ENCODE measurements around the gene TAS2R41.

DNA sequence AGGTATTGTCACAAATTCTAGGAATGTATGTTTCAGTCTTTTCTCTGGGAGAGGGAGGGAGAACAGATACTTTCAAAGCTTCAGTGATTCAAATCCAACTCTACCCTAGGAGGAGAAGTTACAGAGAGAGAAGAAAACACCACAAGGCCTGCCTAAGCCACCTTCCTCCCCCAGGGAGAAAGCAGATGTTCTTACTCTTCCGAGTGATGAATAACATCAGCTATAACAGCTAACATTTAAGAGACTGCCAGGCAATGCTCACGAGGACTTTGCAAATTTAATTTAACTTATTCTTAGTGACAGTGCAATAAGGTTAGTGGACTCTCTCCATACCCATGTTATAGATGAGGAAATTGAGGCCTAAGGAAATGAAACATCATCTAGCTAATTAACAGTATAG, 36.8 kb downstream of the TAS2R41 start:
- TF ChIP-seq CTCF (IDR thresholded peaks at IDR 0.05): no peak
- no peak for TF ChIP-seq POLR2A (IDR thresholded peaks at IDR 0.05)

Data from heart left ventricle (tissue), 13 donors.